COLO668 (cell line): Measurements from ENCODE around the gene ARG1.
"Not testable (repeated sequence)": the region's sequence is repeated elsewhere in the genome, so short reads cannot be mapped to it uniquely, and the experiment has no call there.

Source experiments
- DNase-seq: peaks from one replicate; lab custom pipeline; 2025; ENCODE audit not compliant: unreplicated experiment; lab: John Stamatoyannopoulos, UW

ARG1 gene

GRCh38 chr6:131572686-131573415 lies at the start of gene ARG1:
TSS of gene ARG1 (plus strand) at chr6:131573226. CDS start at chr6:131573283, 57 bp downstream.
- DNase-seq, result no peak

- DNase-seq, result no peak
Measured at GRCh38 chr6:131523988-131524673, 48.9 kb upstream of the ARG1 start.

GRCh38 chr6:131524695-131525336 lies 48.2 kb upstream of the ARG1 start:
- DNase-seq, result no peak

GRCh38 chr6:131530936-131531335 lies 42.1 kb upstream of the ARG1 start:
- not testable (repeated sequence) for DNase-seq

- DNase-seq, result not testable (repeated sequence)
Measured at GRCh38 chr6:131531681-131532080, 41.3 kb upstream of the ARG1 start.

- no peak for DNase-seq
Measured at GRCh38 chr6:131532580-131533039, 40.4 kb upstream of the ARG1 start.

- DNase-seq, result not testable (repeated sequence)
Measured at GRCh38 chr6:131538615-131539014, 34.4 kb upstream of the ARG1 start.

GRCh38 chr6:131545317-131545716 lies 27.7 kb upstream of the ARG1 start:
- no peak for DNase-seq

- no peak for DNase-seq
Measured at GRCh38 chr6:131547488-131547887, 25.5 kb upstream of the ARG1 start.

GRCh38 chr6:131548441-131548840 lies 24.6 kb upstream of the ARG1 start:
- DNase-seq, result no peak

GRCh38 chr6:131549811-131550210 lies 23.2 kb upstream of the ARG1 start:
- DNase-seq, result no peak

- DNase-seq, result no peak
Measured at GRCh38 chr6:131551902-131552301, 21.1 kb upstream of the ARG1 start.

GRCh38 chr6:131552572-131552971 lies 20.5 kb upstream of the ARG1 start:
- no peak for DNase-seq

- DNase-seq, result no peak
Measured at GRCh38 chr6:131555992-131556391, 17.0 kb upstream of the ARG1 start.

GRCh38 chr6:131558922-131559321 lies 14.1 kb upstream of the ARG1 start:
- DNase-seq, result no peak

GRCh38 chr6:131561925-131562707 lies 10.9 kb upstream of the ARG1 start:
- DNase-seq, result no peak

- DNase-seq, result no peak
Measured at GRCh38 chr6:131565056-131565455, 8.0 kb upstream of the ARG1 start.

- no peak for DNase-seq
Measured at GRCh38 chr6:131568726-131569125, 4.3 kb upstream of the ARG1 start.

- no peak for DNase-seq
Measured at GRCh38 chr6:131574133-131574532, 1.1 kb downstream of the ARG1 start.

GRCh38 chr6:131574686-131575085 lies 1.7 kb downstream of the ARG1 start:
- no peak for DNase-seq

GRCh38 chr6:131575834-131576478 lies 2.9 kb downstream of the ARG1 start:
- DNase-seq, result no peak
